PFSK-1 (cell line): Measurements from ENCODE around the gene UBASH3A.

Experiments used
- FOXP2 ChIP-seq: optimal IDR thresholded peaks from 2 replicates; pipeline ENCODE3; 2011; ENCODE audit warnings: borderline replicate concordance, control low read depth, inconsistent platforms; ENCODE audit not compliant: insufficient read depth; ENCODE audit errors: extremely low read length, extremely low read depth
- POLR2AphosphoS5 ChIP-seq: IDR thresholded peaks from 2 replicates; pipeline ENCODE4 v1.6.1; 2012; ENCODE audit warnings: low read depth, mild to moderate bottlenecking, control low read depth, low read length, moderate library complexity
- SIN3A ChIP-seq: IDR thresholded peaks from 2 replicates; pipeline ENCODE4 v1.6.1; 2012; ENCODE audit warnings: mild to moderate bottlenecking, low read length, moderate library complexity, borderline replicate concordance; ENCODE audit not compliant: insufficient read depth
- TAF1 ChIP-seq: IDR thresholded peaks from 2 replicates; pipeline ENCODE4 v1.6.1; 2012; ENCODE audit warnings: low read length, control low read depth, borderline replicate concordance; ENCODE audit not compliant: insufficient read depth
- TF ChIP-seq, protein P1 (sequence below), 2 experiments: IDR thresholded peaks; 2 replicates each; pipeline versions ENCODE4 v1.6.1 to v1.8.0; 2011 to 2012; ENCODE audit warnings: low read depth in 2 of 2, low read length in 2 of 2, control low read depth in 1 of 2, inconsistent platforms in 1 of 2, mild to moderate bottlenecking in 1 of 2, moderate library complexity in 1 of 2; ENCODE audit not compliant: insufficient read depth in 1 of 2

Gene UBASH3A

DNA sequence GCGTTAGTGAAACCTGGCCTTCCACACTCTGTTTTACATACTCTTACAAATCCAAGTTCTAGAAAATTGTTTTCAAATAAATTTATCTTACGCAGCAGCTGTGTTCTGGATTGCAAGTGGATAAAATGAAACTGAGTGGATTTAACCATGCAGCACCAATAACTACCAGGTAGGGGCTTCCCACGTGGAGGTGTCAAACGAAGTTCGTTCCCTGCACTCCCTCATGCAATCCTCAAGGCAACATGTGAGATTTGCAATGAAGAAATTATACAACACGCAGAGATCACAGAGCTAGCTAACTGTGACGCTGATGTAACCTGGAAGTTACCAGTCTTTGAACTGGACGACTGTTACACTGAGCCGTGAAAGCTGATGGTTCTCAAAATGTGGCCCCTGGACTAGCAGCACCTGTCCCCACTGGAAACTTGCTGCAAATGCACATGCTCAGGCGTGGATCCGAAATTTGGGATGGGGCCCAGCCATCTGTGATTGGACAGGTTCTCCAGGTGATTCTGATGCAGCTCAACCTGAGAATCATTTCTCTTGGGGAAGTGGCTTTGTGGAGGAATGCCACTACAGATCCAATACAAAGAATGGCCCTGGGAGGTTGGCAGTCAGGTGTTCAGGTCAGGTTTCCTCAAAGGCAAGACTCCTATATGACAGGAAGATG, 56.0 kb downstream of the UBASH3A start:
- TF ChIP-seq SIN3A = no peak
- no peak for TF ChIP-seq POLR2AphosphoS5
- TF ChIP-seq, protein P1, sequence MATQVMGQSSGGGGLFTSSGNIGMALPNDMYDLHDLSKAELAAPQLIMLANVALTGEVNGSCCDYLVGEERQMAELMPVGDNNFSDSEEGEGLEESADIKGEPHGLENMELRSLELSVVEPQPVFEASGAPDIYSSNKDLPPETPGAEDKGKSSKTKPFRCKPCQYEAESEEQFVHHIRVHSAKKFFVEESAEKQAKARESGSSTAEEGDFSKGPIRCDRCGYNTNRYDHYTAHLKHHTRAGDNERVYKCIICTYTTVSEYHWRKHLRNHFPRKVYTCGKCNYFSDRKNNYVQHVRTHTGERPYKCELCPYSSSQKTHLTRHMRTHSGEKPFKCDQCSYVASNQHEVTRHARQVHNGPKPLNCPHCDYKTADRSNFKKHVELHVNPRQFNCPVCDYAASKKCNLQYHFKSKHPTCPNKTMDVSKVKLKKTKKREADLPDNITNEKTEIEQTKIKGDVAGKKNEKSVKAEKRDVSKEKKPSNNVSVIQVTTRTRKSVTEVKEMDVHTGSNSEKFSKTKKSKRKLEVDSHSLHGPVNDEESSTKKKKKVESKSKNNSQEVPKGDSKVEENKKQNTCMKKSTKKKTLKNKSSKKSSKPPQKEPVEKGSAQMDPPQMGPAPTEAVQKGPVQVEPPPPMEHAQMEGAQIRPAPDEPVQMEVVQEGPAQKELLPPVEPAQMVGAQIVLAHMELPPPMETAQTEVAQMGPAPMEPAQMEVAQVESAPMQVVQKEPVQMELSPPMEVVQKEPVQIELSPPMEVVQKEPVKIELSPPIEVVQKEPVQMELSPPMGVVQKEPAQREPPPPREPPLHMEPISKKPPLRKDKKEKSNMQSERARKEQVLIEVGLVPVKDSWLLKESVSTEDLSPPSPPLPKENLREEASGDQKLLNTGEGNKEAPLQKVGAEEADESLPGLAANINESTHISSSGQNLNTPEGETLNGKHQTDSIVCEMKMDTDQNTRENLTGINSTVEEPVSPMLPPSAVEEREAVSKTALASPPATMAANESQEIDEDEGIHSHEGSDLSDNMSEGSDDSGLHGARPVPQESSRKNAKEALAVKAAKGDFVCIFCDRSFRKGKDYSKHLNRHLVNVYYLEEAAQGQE (IDR thresholded peaks at IDR 0.05; ENCODE audit: insufficient read depth in 1 of 2, low read depth in 2 of 2, low read length in 2 of 2) = no peak
- no peak for TF ChIP-seq TAF1
- no peak for TF ChIP-seq FOXP2

DNA sequence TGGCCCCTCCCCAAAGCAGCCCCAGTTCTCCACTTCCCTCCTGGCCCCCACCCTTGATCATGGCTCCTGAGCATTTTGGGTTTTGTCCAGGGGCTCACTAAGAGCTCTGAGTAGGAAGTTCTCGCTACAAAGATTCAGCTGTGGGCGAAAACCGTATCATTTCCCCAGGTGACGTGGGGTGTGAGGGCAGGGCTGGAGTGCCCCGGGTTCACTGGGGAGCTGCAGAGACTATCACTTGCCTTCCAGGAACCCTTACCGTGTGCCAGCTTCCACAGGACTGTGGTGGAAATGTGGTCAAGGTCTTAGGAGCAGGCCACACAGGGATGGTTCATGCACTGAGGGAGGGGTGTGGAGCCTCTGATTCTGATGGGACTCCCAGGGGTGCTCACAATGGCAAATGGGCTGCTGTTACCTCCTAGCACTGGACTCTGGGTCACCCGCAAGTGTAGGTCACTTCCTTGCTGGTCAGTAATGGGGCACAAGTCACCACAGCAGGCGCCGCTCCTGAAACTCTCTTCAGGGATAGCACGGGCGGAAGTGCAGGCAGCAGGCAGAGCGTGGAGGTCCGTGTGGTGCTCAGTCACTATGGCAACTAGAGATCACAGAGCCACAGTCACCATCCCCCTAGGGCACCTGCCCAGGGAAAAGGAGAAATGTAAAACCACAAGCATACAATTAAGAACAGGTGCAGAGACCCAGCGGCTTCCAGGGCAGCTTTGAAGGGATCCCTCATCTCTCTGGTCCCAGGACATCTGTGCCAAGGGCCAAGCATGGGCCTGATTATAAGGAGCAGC, 56.9 kb downstream of the UBASH3A start:
- TF ChIP-seq TAF1 (no peak), POLR2AphosphoS5 (no peak), SIN3A (no peak), FOXP2 (no peak)
- TF ChIP-seq, protein P1 (IDR thresholded peaks at IDR 0.05; ENCODE audit: insufficient read depth in 1 of 2, low read depth in 2 of 2, low read length in 2 of 2) = no peak

DNA sequence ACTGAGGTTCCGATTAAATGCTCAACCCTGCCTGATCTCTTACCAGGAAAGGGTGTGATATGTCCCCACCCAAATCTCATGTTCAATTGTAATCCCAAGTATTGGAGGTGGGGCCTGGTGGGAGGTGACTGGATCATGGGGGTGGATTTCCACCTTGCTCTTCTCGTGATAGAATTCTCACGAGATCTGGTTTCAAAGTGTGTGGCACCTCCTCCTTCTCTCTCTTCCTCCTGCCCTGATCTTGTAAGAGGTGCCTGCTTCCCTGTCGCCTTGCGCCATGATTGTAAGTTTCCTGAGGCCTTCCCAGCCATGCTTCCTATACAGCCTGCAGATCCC, 57.5 kb downstream of the UBASH3A start:
- TF ChIP-seq SIN3A (no peak), FOXP2 (no peak), TAF1 (no peak), POLR2AphosphoS5 (no peak)
- TF ChIP-seq, protein P1 (IDR thresholded peaks at IDR 0.05; ENCODE audit: insufficient read depth in 1 of 2, low read depth in 2 of 2, low read length in 2 of 2) = no peak

DNA sequence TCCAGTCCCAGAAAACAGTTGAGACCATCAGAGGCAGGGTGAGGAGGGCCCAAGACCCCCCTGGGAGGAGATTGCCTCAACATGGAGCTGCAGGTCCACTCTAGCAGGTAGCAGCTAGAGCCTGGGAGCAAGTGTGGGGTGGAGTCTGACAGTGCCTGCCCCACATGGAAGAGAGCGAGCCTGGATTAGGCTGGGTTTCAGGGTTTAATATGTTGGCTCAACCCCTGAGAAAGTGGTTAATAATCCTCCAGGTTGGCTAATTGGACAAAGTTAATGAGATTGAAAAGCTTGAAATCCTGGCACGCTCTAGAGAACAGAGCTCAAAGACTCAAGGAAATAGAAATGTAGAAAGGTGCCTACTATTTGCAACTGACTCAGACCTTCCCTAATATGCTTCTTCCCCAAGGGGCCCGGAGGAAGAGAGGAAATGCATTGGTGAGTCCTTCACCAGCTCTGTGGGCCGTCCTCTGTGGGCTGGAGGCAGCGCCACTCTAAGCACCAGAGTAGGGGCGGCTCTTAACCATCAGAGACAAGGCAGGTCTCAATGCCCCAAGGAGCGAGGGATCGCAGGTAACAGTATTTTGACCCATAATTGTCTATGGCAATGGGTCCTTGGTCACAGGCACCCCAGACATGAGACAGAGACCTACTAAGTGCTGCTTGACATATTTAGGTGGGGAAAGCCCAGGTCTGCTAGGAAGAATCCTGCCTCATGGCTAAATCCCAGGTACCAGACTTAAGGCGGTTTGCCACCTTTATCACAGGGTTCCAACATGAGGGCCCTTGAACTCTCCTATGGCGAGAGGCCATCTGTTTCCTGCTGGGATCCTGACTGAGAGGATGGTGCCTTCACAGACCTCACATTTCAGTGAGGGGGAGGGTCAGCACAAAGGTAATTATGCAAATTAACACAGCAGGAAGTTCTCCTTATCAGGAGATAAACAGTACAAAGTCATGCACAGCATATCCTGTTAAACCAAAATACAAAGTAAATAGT, 58.5 kb downstream of the UBASH3A start:
- TF ChIP-seq TAF1 = no peak
- no peak for TF ChIP-seq POLR2AphosphoS5
- TF ChIP-seq, protein P1 (IDR thresholded peaks at IDR 0.05; ENCODE audit: insufficient read depth in 1 of 2, low read depth in 2 of 2, low read length in 2 of 2) = no peak
